ENCODE results near the gene GAL3ST3.
"Not testable (repeated sequence)": the region's sequence is repeated elsewhere in the genome, so short reads cannot be mapped to it uniquely, and the experiment has no call there.

GAL3ST3 gene, protein sequence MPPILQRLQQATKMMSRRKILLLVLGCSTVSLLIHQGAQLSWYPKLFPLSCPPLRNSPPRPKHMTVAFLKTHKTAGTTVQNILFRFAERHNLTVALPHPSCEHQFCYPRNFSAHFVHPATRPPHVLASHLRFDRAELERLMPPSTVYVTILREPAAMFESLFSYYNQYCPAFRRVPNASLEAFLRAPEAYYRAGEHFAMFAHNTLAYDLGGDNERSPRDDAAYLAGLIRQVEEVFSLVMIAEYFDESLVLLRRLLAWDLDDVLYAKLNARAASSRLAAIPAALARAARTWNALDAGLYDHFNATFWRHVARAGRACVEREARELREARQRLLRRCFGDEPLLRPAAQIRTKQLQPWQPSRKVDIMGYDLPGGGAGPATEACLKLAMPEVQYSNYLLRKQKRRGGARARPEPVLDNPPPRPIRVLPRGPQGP

GRCh38 chr11:66048547-66049323 is at the start of gene GAL3ST3:
TSS of gene GAL3ST3 (minus strand) at chr11:66049161. CDS start at chr11:66045415, 3,746 bp downstream.
- DNase-seq (ENCODE audit: low read depth), result no peak

DNA sequence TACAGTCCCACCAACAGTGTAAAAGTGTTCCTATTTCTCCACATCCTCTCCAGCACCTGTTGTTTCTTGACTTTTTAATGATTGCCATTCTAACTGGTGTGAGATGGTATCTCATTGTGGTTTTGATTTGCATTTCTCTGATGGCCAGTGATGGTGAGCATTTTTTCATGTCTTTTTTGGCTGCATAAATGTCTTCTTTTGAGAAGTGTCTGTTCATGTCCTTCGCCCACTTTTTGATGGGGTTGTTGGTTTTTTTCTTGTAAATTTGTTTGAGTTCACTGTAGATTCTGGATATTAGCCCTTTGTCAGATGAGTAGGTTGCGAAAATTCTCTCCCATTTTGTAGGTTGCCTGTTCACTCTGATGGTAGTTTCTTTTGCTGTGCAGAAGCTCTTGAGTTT is 43.2 kb upstream of the GAL3ST3 start:
- not testable (repeated sequence) for DNase-seq (ENCODE audit: low read depth)

DNA sequence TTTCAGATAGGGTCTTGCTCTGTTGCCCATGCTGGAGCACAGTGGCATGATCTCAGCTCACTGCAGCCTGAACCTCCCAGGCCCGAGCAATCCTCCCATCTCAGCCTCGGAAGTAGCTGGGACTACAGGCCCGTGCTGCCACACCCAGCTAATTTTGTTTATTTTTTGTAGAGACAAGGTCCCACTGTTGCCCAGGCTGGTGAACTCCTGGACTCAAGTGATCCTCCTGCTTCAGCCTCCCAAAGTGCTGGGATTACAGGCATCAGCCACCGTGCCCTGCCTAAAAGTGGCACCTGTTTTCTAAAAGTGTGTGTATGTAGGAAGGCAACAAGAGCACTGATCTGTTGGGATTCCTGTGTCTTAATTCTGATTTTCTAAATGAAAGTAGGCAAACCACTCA is 41.3 kb upstream of the GAL3ST3 start:
- no peak for DNase-seq (ENCODE audit: low read depth)

DNA sequence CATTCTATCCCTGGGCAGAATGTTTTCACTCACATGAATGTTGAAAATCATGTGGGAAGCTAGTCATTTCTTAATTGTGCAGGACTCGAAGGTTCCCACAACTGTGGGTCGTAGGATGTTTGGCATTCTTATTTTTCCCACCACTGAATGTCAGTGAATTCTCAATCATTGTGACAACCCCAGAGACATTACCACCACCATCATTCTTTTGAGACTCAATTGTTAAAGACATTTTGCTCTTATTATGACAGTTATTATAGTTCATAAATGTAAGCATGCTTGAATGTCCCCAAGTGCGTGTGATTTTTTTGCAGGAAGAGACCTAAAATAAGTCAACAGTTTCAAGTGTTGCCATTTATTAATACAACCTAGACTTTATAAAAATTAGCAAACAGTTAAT is 40.1 kb upstream of the GAL3ST3 start:
- DNase-seq (ENCODE audit: low read depth), result no peak

- no peak for DNase-seq (ENCODE audit: low read depth)
Measured at GRCh38 chr11:66087148-66087908, 38.4 kb upstream of the GAL3ST3 start.

DNA sequence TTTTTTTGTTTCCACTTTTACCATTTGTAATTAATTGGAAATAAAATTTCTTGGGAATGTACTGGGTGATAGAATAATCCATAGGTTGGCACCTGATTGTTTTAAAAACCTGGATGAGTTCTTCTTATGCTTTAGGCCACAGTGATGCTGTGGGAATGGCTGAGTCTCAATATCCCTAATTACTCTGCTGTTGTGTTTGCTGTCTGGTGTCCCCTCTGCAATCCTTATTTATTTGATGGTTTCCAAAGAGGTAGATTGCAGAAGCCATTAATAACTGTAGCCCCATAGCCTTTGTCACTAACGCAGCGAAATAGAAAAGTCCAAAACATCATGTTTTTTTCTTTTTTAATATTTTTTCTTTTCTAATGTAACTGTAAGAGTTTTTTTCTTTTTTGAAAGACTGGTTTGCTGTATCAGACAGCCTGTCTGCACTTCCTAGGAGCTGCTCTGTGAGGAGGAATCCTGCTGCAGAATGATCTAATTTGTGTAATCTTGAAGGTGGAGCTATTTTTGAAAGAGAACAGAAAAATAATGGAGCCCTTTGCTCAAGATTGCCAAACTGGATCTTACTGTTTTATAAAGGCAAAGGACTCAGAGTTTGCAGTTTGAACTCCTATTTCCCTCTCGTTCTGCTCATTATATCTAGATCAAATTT is 36.0 kb upstream of the GAL3ST3 start:
- DNase-seq (ENCODE audit: low read depth), result no peak

GRCh38 chr11:66083767-66084166 is 34.8 kb upstream of the GAL3ST3 start:
- DNase-seq (ENCODE audit: low read depth), result no peak

- no peak for DNase-seq (ENCODE audit: low read depth)
Measured at GRCh38 chr11:66082946-66083698, 34.2 kb upstream of the GAL3ST3 start.

DNA sequence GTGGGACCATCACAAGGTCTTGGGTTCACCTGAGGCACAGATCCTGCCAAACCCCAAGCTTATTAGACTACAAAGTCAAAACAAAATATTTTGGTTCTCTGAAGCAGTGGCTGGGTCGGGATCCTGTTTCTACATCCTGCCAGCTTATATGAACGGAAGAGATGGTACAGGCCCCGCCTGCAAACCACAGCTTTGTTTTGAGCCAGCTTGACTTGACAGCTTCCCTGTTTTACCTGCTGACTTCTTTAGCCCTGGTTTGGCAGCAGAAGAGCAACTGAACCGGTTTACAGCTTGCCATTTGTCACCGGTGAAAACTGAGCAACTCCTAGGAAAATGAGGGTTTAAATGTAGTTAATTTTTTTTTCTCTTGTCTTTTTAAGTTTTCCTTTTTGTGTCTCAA is 32.5 kb upstream of the GAL3ST3 start:
- peak; percentile 72 for DNase-seq (ENCODE audit: low read depth)

GRCh38 chr11:66080055-66080817 is 31.3 kb upstream of the GAL3ST3 start:
- peak; percentile 65 for DNase-seq (ENCODE audit: low read depth)

DNA sequence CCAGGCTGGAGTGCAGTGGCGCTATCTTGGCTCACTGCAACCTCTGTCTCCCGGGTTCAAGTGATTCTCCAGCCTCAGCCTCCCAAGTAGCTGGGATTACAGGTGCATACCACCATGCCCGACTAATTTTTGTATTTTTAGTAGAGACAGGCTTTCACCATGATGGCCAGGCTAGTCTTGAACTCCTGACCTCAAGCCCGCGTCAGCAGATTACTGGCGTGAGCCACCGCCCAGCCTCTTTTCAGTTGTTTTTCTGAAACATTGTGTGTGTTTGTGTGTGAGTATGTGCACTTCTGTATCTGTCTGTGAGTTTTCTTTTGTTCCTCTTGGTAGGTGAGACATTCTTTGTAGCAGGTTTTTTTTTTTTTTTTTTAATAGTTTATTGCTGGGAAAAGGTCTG is 30.0 kb upstream of the GAL3ST3 start:
- not testable (repeated sequence) for DNase-seq (ENCODE audit: low read depth)

DNA sequence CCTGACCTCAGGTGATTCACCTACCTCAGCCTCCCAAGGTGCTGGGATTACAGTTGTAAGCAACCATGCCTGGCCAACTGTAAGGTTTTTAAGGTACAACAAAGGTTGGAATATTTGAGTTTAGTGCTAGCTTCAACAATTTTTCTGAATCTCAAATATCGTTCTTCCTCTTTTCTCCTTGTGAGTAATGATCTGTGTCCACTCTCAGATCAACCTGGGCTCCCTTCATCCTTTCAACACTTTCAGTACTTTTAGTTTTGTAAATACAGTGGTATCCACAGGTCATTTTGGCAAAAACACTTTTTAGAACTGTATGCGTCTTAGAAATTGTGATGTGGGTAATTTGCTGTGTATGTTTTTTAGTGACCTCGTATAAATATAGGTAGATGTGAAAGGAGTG is 29.0 kb upstream of the GAL3ST3 start:
- DNase-seq (ENCODE audit: low read depth), result no peak

DNA sequence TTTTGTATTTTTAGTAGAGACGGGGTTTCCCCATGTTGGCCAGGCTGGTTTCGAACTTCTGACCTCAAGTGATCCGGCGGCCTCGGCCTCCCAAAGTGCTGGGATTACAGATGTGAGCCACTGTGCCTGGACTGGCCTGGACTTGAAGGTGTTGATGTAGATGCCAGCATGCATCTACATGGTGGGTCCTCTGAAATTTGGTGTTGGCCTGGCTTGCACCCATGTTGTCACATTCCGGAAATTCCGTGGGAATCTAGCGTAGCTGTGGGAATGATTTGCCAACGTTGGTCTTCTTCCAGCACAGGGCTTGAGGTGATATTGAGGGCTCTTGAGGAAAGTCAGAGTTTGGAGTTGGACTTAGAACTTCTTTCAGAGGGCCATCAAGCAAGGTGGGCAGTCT is 27.6 kb upstream of the GAL3ST3 start:
- DNase-seq (ENCODE audit: low read depth), result no peak

GRCh38 chr11:66075273-66075672 is 26.3 kb upstream of the GAL3ST3 start:
- no peak for DNase-seq (ENCODE audit: low read depth)

GRCh38 chr11:66073669-66074068 is 24.7 kb upstream of the GAL3ST3 start:
- DNase-seq (ENCODE audit: low read depth), result no peak

- no peak for DNase-seq (ENCODE audit: low read depth)
Measured at GRCh38 chr11:66072518-66072917, 23.6 kb upstream of the GAL3ST3 start.

DNA sequence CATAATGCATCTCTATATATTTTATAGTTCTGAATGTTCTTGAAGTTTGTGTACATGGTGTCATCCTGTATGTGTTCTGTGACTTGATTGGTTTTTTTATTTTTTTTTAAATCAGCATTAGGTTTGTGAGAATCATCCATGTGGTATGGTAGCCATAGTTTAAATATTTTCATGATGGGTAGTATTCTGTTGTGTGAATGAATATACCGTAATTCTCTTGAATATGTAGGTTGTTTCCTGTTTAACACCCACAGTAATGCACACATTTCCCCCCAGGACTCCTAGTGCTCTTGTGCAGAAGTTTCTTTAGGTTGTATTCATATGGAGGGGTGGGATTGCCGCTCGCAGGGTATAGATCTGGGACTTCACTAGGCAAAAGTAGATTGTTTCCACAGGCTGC is 23.1 kb upstream of the GAL3ST3 start:
- no peak for DNase-seq (ENCODE audit: low read depth)

- no peak for DNase-seq (ENCODE audit: low read depth)
Measured at GRCh38 chr11:66071381-66071801, 22.4 kb upstream of the GAL3ST3 start.

DNA sequence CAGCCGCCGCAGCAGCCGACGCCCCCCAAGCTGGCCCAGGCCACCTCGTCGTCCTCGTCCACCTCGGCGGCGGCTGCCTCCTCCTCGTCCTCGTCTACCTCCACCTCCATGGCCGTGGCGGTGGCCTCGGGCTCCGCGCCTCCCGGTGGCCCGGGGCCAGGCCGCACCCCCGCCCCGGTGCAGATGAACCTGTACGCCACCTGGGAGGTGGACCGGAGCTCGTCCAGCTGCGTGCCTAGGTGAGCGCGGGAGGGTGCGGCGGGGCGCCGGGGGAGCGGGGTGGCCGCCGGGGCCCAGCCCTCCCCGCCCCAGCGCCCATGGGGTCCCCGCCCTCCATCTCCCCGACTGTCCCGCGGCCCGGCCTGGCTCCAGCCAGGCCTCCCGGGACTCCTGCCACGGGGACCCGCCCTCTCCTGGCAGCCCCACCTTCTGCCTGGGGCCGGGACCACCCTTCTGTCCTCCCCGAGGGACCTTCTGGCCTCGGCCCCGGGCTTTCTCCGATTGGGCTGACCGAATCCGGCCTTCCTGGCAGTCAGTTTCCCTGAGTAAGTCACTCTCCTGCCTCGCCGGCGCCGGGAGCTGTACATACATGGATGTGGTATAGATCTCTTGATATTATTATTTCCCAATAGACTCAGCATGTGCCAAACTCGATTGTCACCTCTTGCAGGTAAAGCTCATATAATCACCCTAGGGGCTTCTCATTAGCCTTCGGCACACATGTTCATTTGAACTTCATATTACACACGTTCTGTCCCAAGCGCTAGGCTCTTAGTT is 21.8 kb upstream of the GAL3ST3 start:
- DNase-seq (ENCODE audit: low read depth), result no peak

All from T-helper 22 cell (primary cell).